Measurements from ENCODE around the gene TPMT. TPM values are rescaled to one million over a fixed set of nuclear protein-coding genes. Genes with fewer than 3 reads are reported as not detected.

Gene TPMT
- total and polyA plus RNA-seq, 4 donors = 10.3 to 28.6 (median 25.7) TPM

DNA sequence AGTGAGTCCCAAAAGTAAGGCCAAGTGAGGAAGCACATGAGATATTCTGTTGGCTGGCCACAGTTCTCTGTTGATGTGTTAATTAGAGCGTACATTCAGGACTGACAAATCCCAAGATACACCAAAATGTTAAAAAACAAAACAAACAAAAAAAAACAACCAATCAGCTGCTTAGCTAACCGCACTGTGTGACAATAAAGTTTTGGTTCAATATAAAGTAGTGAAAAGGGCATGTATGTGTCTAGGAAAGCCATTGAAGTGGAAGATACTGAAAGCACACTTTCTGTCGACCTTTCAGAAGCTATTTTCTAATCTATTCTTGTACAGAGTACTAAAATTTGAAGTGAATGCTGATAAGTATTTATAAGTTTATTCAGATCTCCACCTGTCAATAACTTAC lies 58.5 kb downstream of the TPMT start:
- no peaks in the 10 kb centered on the region for H3K4me1 ChIP-seq (ENCODE audit: control insufficient read depth in 4 of 4, insufficient read depth in 4 of 4, low read length in 3 of 4)
- no peak overlapping the region for H3K9ac ChIP-seq (ENCODE audit: low read depth in 1 of 2, low read length in 2 of 2)
- DNase-seq (ENCODE audit: low spot score) = no peak
- no peaks in the 10 kb centered on the region for H3K9me3 ChIP-seq (ENCODE audit: control insufficient read depth in 4 of 4, low read length in 3 of 4)
- H3K4me3 ChIP-seq (ENCODE audit: low read depth in 1 of 3, low read length in 3 of 3) = no peak overlapping the region
- H3K36me3 ChIP-seq (ENCODE audit: control insufficient read depth in 4 of 4, insufficient read depth in 3 of 4, low read depth in 1 of 4, low read length in 3 of 4) = no peaks in the 10 kb centered on the region
- WGBS = 89% methylated on average over 3 of the region's 3 CpGs
- H3K27ac ChIP-seq (ENCODE audit: low read depth in 1 of 2, low read length in 2 of 2) = no peak overlapping the region
- TF ChIP-seq YY1 (IDR thresholded peaks at IDR 0.05) (no peak), NR2F2 (IDR thresholded peaks at IDR 0.05) (no peak), FOXA1 (IDR thresholded peaks at IDR 0.05) (no peak)
- H3K27me3 ChIP-seq (ENCODE audit: control insufficient read depth in 4 of 4, insufficient read depth in 4 of 4, low read length in 3 of 4) = no peaks in the 10 kb centered on the region

- TF ChIP-seq SP1 (IDR thresholded peaks at IDR 0.05) (no peak), YY1 (IDR thresholded peaks at IDR 0.05) (no peak), GABPA (IDR thresholded peaks at IDR 0.05 in 1 of 2, conservative IDR thresholded peaks at IDR 0.05 in 1 of 2) (no peak), MAX (IDR thresholded peaks at IDR 0.05) (no peak), HNF4A (conservative IDR thresholded peaks at IDR 0.05) (no peak)
- TF ChIP-seq, protein P1, sequence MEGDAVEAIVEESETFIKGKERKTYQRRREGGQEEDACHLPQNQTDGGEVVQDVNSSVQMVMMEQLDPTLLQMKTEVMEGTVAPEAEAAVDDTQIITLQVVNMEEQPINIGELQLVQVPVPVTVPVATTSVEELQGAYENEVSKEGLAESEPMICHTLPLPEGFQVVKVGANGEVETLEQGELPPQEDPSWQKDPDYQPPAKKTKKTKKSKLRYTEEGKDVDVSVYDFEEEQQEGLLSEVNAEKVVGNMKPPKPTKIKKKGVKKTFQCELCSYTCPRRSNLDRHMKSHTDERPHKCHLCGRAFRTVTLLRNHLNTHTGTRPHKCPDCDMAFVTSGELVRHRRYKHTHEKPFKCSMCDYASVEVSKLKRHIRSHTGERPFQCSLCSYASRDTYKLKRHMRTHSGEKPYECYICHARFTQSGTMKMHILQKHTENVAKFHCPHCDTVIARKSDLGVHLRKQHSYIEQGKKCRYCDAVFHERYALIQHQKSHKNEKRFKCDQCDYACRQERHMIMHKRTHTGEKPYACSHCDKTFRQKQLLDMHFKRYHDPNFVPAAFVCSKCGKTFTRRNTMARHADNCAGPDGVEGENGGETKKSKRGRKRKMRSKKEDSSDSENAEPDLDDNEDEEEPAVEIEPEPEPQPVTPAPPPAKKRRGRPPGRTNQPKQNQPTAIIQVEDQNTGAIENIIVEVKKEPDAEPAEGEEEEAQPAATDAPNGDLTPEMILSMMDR (IDR thresholded peaks at IDR 0.05; ENCODE audit: low read depth, low read length, missing input control) = no peak
- TF ChIP-seq, protein P2, sequence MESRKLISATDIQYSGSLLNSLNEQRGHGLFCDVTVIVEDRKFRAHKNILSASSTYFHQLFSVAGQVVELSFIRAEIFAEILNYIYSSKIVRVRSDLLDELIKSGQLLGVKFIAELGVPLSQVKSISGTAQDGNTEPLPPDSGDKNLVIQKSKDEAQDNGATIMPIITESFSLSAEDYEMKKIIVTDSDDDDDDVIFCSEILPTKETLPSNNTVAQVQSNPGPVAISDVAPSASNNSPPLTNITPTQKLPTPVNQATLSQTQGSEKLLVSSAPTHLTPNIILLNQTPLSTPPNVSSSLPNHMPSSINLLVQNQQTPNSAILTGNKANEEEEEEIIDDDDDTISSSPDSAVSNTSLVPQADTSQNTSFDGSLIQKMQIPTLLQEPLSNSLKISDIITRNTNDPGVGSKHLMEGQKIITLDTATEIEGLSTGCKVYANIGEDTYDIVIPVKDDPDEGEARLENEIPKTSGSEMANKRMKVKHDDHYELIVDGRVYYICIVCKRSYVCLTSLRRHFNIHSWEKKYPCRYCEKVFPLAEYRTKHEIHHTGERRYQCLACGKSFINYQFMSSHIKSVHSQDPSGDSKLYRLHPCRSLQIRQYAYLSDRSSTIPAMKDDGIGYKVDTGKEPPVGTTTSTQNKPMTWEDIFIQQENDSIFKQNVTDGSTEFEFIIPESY (IDR thresholded peaks at IDR 0.05) = no peak
- H3K36me3 ChIP-seq (ENCODE audit: control insufficient read depth in 4 of 4, insufficient read depth in 3 of 4, low read depth in 1 of 4, low read length in 3 of 4) = no peaks in the 10 kb centered on the region
- H3K4me3 ChIP-seq (ENCODE audit: low read depth in 1 of 3, low read length in 3 of 3) = no peak overlapping the region
- H3K9me3 ChIP-seq (ENCODE audit: control insufficient read depth in 4 of 4, low read length in 3 of 4) = peaks cover 0 to 2% (median 0%) of the 10 kb centered on the region in 4 donors
- no peaks in the 10 kb centered on the region for H3K4me1 ChIP-seq (ENCODE audit: control insufficient read depth in 4 of 4, insufficient read depth in 4 of 4, low read length in 3 of 4)
- DNase-seq (ENCODE audit: low spot score) = no peak
- H3K27ac ChIP-seq (ENCODE audit: low read depth in 1 of 2, low read length in 2 of 2) = no peak overlapping the region
- no peaks in the 10 kb centered on the region for H3K27me3 ChIP-seq (ENCODE audit: control insufficient read depth in 4 of 4, insufficient read depth in 4 of 4, low read length in 3 of 4)
- 85% methylated on average over 1 of the region's 1 CpG for WGBS
- no peak overlapping the region for H3K9ac ChIP-seq (ENCODE audit: low read depth in 1 of 2, low read length in 2 of 2)
Measured at GRCh38 chr6:18091382-18091781, 63.5 kb downstream of the TPMT start.

DNA sequence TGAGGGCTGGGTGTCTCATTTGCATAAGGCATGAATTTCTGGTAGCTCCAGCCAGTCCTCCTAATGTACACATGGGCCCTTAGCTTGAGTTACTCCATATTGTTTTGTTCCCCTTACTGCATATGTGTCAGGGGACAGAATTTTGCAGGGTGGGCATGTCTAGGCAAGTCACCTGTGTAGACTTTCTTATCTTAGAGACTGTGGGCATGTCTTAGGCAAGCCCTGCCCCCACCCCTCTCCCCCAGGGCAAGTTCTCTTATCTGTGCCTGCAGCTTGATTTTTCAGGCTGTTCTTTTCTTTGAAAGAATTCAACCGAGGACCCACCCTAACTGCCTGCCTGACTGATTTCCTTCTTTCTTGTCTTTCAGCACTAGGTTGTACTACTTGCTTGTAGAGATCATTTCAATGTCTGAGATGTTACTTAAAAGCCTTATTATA lies 64.5 kb downstream of the TPMT start:
- WGBS = 94% methylated on average over 1 of the region's 1 CpG
- Histone ChIP-seq H3K27me3 (ENCODE audit: control insufficient read depth in 4 of 4, insufficient read depth in 4 of 4, low read length in 3 of 4) (no peaks in the 10 kb centered on the region), H3K9ac (ENCODE audit: low read depth in 1 of 2, low read length in 2 of 2) (no peak overlapping the region), H3K4me1 (ENCODE audit: control insufficient read depth in 4 of 4, insufficient read depth in 4 of 4, low read length in 3 of 4) (no peaks in the 10 kb centered on the region), H3K4me3 (ENCODE audit: low read depth in 1 of 3, low read length in 3 of 3) (no peak overlapping the region), H3K36me3 (ENCODE audit: control insufficient read depth in 4 of 4, insufficient read depth in 3 of 4, low read depth in 1 of 4, low read length in 3 of 4) (no peaks in the 10 kb centered on the region), H3K27ac (ENCODE audit: low read depth in 1 of 2, low read length in 2 of 2) (no peak overlapping the region), H3K9me3 (ENCODE audit: control insufficient read depth in 4 of 4, low read length in 3 of 4) (peaks cover 0 to 2% (median 0%) of the 10 kb centered on the region in 4 donors)
- no peak for DNase-seq (ENCODE audit: low spot score)
- TF ChIP-seq, protein P3, sequence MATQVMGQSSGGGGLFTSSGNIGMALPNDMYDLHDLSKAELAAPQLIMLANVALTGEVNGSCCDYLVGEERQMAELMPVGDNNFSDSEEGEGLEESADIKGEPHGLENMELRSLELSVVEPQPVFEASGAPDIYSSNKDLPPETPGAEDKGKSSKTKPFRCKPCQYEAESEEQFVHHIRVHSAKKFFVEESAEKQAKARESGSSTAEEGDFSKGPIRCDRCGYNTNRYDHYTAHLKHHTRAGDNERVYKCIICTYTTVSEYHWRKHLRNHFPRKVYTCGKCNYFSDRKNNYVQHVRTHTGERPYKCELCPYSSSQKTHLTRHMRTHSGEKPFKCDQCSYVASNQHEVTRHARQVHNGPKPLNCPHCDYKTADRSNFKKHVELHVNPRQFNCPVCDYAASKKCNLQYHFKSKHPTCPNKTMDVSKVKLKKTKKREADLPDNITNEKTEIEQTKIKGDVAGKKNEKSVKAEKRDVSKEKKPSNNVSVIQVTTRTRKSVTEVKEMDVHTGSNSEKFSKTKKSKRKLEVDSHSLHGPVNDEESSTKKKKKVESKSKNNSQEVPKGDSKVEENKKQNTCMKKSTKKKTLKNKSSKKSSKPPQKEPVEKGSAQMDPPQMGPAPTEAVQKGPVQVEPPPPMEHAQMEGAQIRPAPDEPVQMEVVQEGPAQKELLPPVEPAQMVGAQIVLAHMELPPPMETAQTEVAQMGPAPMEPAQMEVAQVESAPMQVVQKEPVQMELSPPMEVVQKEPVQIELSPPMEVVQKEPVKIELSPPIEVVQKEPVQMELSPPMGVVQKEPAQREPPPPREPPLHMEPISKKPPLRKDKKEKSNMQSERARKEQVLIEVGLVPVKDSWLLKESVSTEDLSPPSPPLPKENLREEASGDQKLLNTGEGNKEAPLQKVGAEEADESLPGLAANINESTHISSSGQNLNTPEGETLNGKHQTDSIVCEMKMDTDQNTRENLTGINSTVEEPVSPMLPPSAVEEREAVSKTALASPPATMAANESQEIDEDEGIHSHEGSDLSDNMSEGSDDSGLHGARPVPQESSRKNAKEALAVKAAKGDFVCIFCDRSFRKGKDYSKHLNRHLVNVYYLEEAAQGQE (IDR thresholded peaks at IDR 0.05) = no peak
- TF ChIP-seq NR2F2 (IDR thresholded peaks at IDR 0.05) = no peak
- TF ChIP-seq, protein P2 (IDR thresholded peaks at IDR 0.05) = no peak

All from liver (tissue), 9 donors.